K562 (cell line): ENCODE data around the gene MRPL40. TPM values are rescaled to one million over a fixed set of nuclear protein-coding genes. Genes with fewer than 3 reads are reported as not detected.

Experiments used
- CBX3 ChIP-seq, 2 experiments: IDR thresholded peaks; 1 replicate in 1 of 2; 2 replicates in 1 of 2; pipeline ENCODE4 v1.6.1; 2012; ENCODE audit warnings: inconsistent platforms in 2 of 2, low read length in 2 of 2, borderline replicate concordance in 1 of 2, control low read depth in 1 of 2
- FIP1L1 ChIP-seq: fragments of 200-400 bp; formaldehyde crosslinking; IDR thresholded peaks from 2 replicates; pipeline ENCODE4 v1.6.1; 2018; ENCODE audit warnings: mild to moderate bottlenecking, low read depth, low read length; ENCODE audit not compliant: poor library complexity, severe bottlenecking
- KLF1 ChIP-seq: fragments of 450-650 bp; IDR thresholded peaks from 2 replicates; pipeline ENCODE4 v1.6.1; 2016; ENCODE audit warnings: missing genetic modification characterization, missing compliant biosample characterization
- NEUROD1 ChIP-seq: fragments of 150-350 bp; IDR thresholded peaks from 2 replicates; pipeline ENCODE4 v1.6.1; 2014; ENCODE audit warnings: borderline replicate concordance, low read length, low read depth; ENCODE audit not compliant: partially characterized antibody
- PRPF4 ChIP-seq: fragments of 200-400 bp; formaldehyde crosslinking; IDR thresholded peaks from one replicate; pipeline ENCODE4 v1.6.1; 2017; ENCODE audit warnings: low read length, low read depth, mild to moderate bottlenecking; ENCODE audit not compliant: insufficient read depth, poor library complexity, severe bottlenecking
- TGIF2 ChIP-seq: sonication (generic); formaldehyde crosslinking; IDR thresholded peaks from 2 replicates; pipeline ENCODE4 v1.8.1; 2022; ENCODE audit warnings: mild to moderate bottlenecking, missing genetic modification reagents, moderate library complexity
- WHSC1 ChIP-seq: IDR thresholded peaks from one replicate; pipeline ENCODE4 v1.6.1; 2012; ENCODE audit warnings: low read length, control low read depth, inconsistent platforms
- ZC3H11A ChIP-seq: IDR thresholded peaks from 2 replicates; pipeline ENCODE4 v1.6.1; 2012; ENCODE audit warnings: low read depth, low read length, improper control_type of control experiment
- ZNF263 ChIP-seq: sonication (generic); formaldehyde crosslinking; IDR thresholded peaks from 2 replicates; pipeline ENCODE4 v1.8.0; 2022; ENCODE audit warnings: mild to moderate bottlenecking, missing genetic modification reagents, borderline replicate concordance
- ZNF324 ChIP-seq: fragments of 250-450 bp; sonication (Bioruptor Pico); IDR thresholded peaks from 2 replicates; pipeline ENCODE4 v1.4.0; 2020; ENCODE audit warnings: mild to moderate bottlenecking
- ZNF79 ChIP-seq: fragments of 250-450 bp; sonication (Bioruptor Pico); IDR thresholded peaks from 2 replicates; pipeline ENCODE4 v1.4.0; 2020; ENCODE audit warnings: low read depth, mild to moderate bottlenecking, moderate library complexity
- polyA plus RNA-seq, 8 experiments: library from polyadenylated mRNA; depleted of rRNA in 4 of 8; stranded (reverse) in 5 of 8; unstranded in 3 of 8; fragments of >200 nt; fragmentation: Nextera tagmentation in 2 of 8; fragmentation: Illumina TruSeq in 1 of 8; extraction: Ambion mirVana in 2 of 8; extraction: Trizol in 1 of 8; gene quantifications; 2 replicates each; pipeline versions ENCODE4 v1.2.1 to v1.2.3, GENCODE V29; 2011 to 2014; ENCODE audit warnings: inconsistent platforms in 1 of 8, missing spikeins in 1 of 8
- total RNA-seq, 7 experiments: library from RNA; depleted of rRNA in 6 of 7; stranded (reverse); fragments of >200 nt in 6 of 7; fragmentation: Illumina TruSeq in 2 of 7; extraction: Trizol in 2 of 7; gene quantifications; 2 replicates each; pipeline versions ENCODE4 v1.2.1 to v1.2.3, GENCODE V29; 2011 to 2021; ENCODE audit warnings: low replicate concordance in 1 of 7
- TF ChIP-seq, protein P1 (sequence below): sonication (generic); formaldehyde crosslinking; IDR thresholded peaks from 2 replicates; pipeline ENCODE4 v1.8.0; 2023; ENCODE audit warnings: missing genetic modification reagents, mild to moderate bottlenecking, borderline replicate concordance
- TF ChIP-seq, protein P2 (sequence below), 2 experiments: IDR thresholded peaks in 1 of 2; conservative IDR thresholded peaks in 1 of 2; 2 replicates each; pipeline ENCODE4 v1.6.1; 2016; ENCODE audit warnings: low read depth in 2 of 2, mild to moderate bottlenecking in 1 of 2, missing compliant biosample characterization in 1 of 2, missing genetic modification characterization in 1 of 2, moderate library complexity in 1 of 2
- TF ChIP-seq, protein P3 (sequence below): fragments of 200-400 bp; formaldehyde crosslinking; IDR thresholded peaks from 2 replicates; pipeline ENCODE4 v1.6.1; 2017; ENCODE audit warnings: mild to moderate bottlenecking, low read depth, low read length, moderate library complexity

The MRPL40 gene
- total and polyA plus RNA-seq, 9 of the 15 experiments (the other 6 are each of a cell fraction or from before 2014, with no cell fraction given), result 132 to 652 (median 208) TPM

DNA sequence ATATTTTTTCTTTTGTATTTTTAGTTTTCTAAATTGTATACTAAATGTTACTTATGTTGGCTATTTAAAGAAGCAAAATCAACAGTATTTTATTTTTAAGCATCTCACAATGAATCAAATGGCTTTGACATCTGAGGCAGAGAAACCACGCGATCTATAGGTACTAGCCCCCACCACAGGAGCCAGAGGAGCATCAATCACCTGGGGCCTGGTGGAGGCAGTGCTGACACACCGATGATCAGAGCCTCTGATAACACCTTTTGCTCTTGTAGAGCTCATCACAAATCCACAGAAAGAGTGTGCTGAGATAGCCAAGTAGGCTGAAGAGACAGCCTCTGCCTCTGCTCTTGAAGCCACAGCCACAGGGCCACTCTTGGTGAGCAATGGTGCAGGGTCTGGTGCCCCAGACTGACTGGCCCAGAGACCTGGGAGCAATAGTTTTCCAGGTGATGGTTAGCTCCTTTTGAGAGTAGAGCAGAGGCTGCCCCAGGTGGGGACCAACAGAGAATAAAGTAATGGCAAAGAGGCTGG is 26.0 kb upstream of the MRPL40 start (continued):
- TF ChIP-seq, protein P1, sequence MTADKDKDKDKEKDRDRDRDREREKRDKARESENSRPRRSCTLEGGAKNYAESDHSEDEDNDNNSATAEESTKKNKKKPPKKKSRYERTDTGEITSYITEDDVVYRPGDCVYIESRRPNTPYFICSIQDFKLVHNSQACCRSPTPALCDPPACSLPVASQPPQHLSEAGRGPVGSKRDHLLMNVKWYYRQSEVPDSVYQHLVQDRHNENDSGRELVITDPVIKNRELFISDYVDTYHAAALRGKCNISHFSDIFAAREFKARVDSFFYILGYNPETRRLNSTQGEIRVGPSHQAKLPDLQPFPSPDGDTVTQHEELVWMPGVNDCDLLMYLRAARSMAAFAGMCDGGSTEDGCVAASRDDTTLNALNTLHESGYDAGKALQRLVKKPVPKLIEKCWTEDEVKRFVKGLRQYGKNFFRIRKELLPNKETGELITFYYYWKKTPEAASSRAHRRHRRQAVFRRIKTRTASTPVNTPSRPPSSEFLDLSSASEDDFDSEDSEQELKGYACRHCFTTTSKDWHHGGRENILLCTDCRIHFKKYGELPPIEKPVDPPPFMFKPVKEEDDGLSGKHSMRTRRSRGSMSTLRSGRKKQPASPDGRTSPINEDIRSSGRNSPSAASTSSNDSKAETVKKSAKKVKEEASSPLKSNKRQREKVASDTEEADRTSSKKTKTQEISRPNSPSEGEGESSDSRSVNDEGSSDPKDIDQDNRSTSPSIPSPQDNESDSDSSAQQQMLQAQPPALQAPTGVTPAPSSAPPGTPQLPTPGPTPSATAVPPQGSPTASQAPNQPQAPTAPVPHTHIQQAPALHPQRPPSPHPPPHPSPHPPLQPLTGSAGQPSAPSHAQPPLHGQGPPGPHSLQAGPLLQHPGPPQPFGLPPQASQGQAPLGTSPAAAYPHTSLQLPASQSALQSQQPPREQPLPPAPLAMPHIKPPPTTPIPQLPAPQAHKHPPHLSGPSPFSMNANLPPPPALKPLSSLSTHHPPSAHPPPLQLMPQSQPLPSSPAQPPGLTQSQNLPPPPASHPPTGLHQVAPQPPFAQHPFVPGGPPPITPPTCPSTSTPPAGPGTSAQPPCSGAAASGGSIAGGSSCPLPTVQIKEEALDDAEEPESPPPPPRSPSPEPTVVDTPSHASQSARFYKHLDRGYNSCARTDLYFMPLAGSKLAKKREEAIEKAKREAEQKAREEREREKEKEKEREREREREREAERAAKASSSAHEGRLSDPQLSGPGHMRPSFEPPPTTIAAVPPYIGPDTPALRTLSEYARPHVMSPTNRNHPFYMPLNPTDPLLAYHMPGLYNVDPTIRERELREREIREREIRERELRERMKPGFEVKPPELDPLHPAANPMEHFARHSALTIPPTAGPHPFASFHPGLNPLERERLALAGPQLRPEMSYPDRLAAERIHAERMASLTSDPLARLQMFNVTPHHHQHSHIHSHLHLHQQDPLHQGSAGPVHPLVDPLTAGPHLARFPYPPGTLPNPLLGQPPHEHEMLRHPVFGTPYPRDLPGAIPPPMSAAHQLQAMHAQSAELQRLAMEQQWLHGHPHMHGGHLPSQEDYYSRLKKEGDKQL, result no peak
- TF ChIP-seq PRPF4 (no peak), ZNF324 (CRISPR knock-in tag) (no peak), CBX3 (IDR thresholded peaks at IDR 0.05; ENCODE audit: borderline replicate concordance in 1 of 2, low read length in 2 of 2) (no peak), ZC3H11A (no peak), NEUROD1 (no peak), ZNF79 (no peak), TGIF2 (CRISPR knock-in tag) (no peak), WHSC1 (peak; percentile 93), ZNF263 (CRISPR knock-in tag) (no peak), FIP1L1 (no peak), KLF1 (tag) (0 out of 2 replicates have a peak, but pooled peaks have one; percentile 14)
- TF ChIP-seq, protein P2, sequence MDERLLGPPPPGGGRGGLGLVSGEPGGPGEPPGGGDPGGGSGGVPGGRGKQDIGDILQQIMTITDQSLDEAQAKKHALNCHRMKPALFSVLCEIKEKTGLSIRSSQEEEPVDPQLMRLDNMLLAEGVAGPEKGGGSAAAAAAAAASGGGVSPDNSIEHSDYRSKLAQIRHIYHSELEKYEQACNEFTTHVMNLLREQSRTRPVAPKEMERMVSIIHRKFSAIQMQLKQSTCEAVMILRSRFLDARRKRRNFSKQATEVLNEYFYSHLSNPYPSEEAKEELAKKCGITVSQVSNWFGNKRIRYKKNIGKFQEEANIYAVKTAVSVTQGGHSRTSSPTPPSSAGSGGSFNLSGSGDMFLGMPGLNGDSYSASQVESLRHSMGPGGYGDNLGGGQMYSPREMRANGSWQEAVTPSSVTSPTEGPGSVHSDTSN (CRISPR knock-in tag; IDR thresholded peaks at IDR 0.05; ENCODE audit: low read depth), result peak; percentile 42
- TF ChIP-seq, protein P2 (tag; conservative IDR thresholded peaks at IDR 0.05; ENCODE audit: low read depth), result peak; percentile 89
- TF ChIP-seq, protein P3, sequence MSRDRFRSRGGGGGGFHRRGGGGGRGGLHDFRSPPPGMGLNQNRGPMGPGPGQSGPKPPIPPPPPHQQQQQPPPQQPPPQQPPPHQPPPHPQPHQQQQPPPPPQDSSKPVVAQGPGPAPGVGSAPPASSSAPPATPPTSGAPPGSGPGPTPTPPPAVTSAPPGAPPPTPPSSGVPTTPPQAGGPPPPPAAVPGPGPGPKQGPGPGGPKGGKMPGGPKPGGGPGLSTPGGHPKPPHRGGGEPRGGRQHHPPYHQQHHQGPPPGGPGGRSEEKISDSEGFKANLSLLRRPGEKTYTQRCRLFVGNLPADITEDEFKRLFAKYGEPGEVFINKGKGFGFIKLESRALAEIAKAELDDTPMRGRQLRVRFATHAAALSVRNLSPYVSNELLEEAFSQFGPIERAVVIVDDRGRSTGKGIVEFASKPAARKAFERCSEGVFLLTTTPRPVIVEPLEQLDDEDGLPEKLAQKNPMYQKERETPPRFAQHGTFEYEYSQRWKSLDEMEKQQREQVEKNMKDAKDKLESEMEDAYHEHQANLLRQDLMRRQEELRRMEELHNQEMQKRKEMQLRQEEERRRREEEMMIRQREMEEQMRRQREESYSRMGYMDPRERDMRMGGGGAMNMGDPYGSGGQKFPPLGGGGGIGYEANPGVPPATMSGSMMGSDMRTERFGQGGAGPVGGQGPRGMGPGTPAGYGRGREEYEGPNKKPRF, result no peak
